Naive thymus-derived CD8-positive, alpha-beta T cell (primary cell): ENCODE measurements around the gene VAMP4. TPM values are rescaled to one million over a fixed set of nuclear protein-coding genes. Genes with fewer than 3 reads are reported as not detected.
A peak's percentile ranks its signal among the peaks of the same experiment; 100 is the strongest.
"Not testable (repeated sequence)": the region's sequence is repeated elsewhere in the genome, so short reads cannot be mapped to it uniquely, and the experiment has no call there.

Source experiments
- ATAC-seq, 2 donors: fragments of 150-1000 bp; cut with Tn5 transposase in 1 of 2; sonication (Bioruptor Pico), chemical (Tn5 transposase) in 1 of 2; 1 replicate in 1 of 2; 2 replicates in 1 of 2; pipeline ENCODE4 v1.10.0; 2021; ENCODE audit warnings: mild to moderate bottlenecking in 2 of 2, moderate library complexity in 2 of 2
- POLR2A ChIA-PET: fragments of 350-600 bp; sonication (Branson Sonifier 250); formaldehyde crosslinking; loops from one replicate; lab custom pipeline; 2021; ENCODE audit warnings: antibody characterized with exemption; lab: Charles Lee
- DNase-seq, 10 donors: peaks; one replicate each; pipeline versions ENCODE4 v3.0.0 to v3.0.0-alpha.2; 2020 to 2022
- H3K27ac Mint-ChIP-seq, 10 donors: one replicate each; pipeline ENCODE4 v1.8.0; 2020 to 2022; ENCODE audit warnings: mild to moderate bottlenecking in 10 of 10, mixed read lengths in 10 of 10, moderate library complexity in 4 of 10, inconsistent platforms in 1 of 10
- H3K27me3 Mint-ChIP-seq, 5 donors: one replicate each; pipeline ENCODE4 v1.8.0; 2021 to 2022; ENCODE audit warnings: mixed read lengths in 5 of 5
- H3K36me3 Mint-ChIP-seq, 3 donors: one replicate each; pipeline ENCODE4 v1.8.0; 2020 to 2022; ENCODE audit warnings: mixed read lengths in 3 of 3, mild to moderate bottlenecking in 2 of 3, inconsistent platforms in 1 of 3
- H3K4me1 Mint-ChIP-seq, 4 donors: one replicate each; pipeline ENCODE4 v1.8.0; 2021 to 2022; ENCODE audit warnings: mixed read lengths in 4 of 4
- H3K4me3 Mint-ChIP-seq, 10 donors: one replicate each; pipeline ENCODE4 v1.8.0; 2020 to 2022; ENCODE audit warnings: mild to moderate bottlenecking in 10 of 10, mixed read lengths in 10 of 10, moderate library complexity in 6 of 10, inconsistent platforms in 1 of 10
- H3K9me3 Mint-ChIP-seq, 9 donors: one replicate each; pipeline ENCODE4 v1.8.0; 2020 to 2022; ENCODE audit warnings: mixed read lengths in 9 of 9, mild to moderate bottlenecking in 3 of 9, inconsistent platforms in 1 of 9, moderate library complexity in 1 of 9
- polyA plus RNA-seq, 3 donors: library from polyadenylated mRNA; unstranded; fragments of 300-500 nt; fragmentation: Illumina TruSeq; gene quantifications; one replicate each; pipeline ENCODE4 v1.2.3, GENCODE V29; 2021
- total RNA-seq, 8 experiments: library from RNA in 2 of 8; stranded (reverse) in 2 of 8; gene quantifications; one replicate each; pipeline ENCODE4 v1.2.3 and lab custom pipeline; 2021 to 2026

The VAMP4 gene
- total and polyA plus RNA-seq, 5 experiments from 2014 or later, result 18.3 to 28.0 (median 19.9) TPM

DNA sequence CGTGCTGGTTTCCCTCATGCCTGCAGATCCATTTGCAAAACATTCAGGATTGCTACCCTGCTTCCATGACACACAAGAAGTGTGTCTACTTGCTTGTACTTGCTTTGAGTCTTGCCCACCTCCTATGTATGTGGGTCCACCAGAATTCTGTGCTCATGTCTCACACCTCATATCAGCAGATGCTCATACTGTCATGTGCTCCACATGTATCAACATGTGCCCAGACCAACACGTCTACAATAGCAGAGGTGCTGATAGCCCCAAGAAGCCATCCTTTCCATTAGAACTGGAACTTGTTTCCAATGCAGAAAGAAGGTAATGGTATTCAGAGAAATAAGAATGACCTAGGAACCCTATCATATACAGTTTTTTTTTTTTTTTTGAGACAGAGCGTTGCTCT, 61.5 kb downstream of the VAMP4 start:
- no peak for DNase-seq
- no peak for ATAC-seq
- Mint-ChIP-seq H3K9me3 (peaks cover 0 to 14% (median 4%) of the 10 kb centered on the region in 9 donors), H3K4me1 (no peaks in the 10 kb centered on the region), H3K4me3 (no peak overlapping the region), H3K36me3 (peaks cover 0 to 5% (median 2%) of the 10 kb centered on the region in 3 donors), H3K27ac (no peak overlapping the region), H3K27me3 (peaks cover 1 to 10% (median 8%) of the 10 kb centered on the region in 5 donors)
- POLR2A ChIA-PET, result no interaction called here

DNA sequence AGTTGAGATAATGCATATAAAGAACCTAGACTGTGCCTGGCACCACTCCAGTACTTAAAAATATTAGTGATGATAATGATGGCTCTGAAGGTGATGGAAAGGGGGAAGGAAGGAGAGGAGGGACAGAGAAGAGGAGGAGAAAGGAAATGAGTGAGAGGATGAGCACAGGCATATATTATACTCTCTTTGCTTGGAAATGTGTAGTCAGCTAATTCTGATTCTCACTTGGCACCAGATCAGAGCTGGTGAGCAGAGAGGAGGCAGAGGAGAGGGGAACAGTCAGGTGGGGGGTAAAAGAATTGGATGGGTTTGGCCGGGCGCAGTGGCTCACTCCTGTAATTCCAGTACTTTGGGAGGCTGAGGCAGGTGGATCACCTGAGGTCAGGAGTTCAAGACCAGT, 65.0 kb downstream of the VAMP4 start:
- Mint-ChIP-seq H3K4me3 (no peak overlapping the region), H3K27ac (no peak overlapping the region), H3K27me3 (peaks cover 0 to 6% (median 4%) of the 10 kb centered on the region in 5 donors), H3K36me3 (peaks cover 0 to under 1% (median 0%) of the 10 kb centered on the region in 3 donors), H3K9me3 (peaks cover 0 to 1% (median 0%) of the 10 kb centered on the region in 9 donors), H3K4me1 (no peaks in the 10 kb centered on the region)
- no peak for DNase-seq
- POLR2A ChIA-PET, result interaction anchor here (0.7 kb wide), 1 partner anchor 796 kb away, joined by 4 read pairs; no protein-coding TSS in a partner anchor
- no peak for ATAC-seq

DNA sequence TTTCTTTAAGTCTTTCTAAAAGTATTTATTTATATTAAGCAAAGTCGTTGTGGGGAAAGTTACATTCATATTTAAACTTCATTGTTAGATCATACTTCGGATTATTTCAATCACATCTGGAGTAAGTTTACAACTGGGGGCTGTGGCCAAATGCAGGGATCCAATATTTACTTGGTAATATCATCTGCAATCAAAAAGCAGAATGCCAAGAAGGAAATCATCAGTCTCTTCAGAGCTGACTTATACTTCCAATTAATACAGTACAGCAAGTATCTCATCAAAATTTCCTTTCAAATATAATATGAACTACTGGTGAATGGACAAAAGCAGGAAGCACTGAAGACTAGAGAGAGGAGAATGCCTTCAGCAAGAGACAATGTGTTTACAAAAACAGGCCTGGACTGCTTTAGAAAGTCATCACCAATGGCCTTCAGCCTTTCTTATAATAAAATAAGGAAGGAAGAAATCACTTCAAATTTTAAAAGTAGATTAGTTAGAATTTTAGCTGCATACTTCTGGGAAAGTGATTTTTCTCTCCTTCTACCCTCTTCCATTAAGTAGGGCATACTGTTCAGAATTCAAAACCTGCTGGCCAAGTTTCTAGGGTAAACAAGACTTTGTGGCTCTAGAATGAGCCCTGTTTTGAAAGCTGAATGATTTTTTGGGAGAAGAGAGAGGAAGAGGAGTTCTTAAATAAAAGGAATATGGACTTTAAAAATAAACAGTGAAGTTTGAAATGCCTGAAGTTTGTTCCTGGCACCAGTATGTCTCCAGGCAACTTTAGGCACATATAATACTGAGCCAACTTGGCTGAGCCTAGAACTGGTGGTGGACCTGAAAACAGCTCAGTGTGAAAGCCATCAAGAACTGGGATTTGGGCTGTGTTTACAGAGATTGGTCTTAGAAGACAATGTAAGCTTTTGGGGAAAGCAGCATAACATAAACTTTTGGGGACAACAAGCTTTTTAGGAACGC, 67.1 kb downstream of the VAMP4 start:
- Mint-ChIP-seq H3K36me3 (peaks cover 0 to 3% (median 0%) of the 10 kb centered on the region in 3 donors), H3K9me3 (peaks cover 0 to 2% (median 0%) of the 10 kb centered on the region in 9 donors), H3K27me3 (peaks cover 0 to 8% (median 6%) of the 10 kb centered on the region in 5 donors), H3K4me1 (no peaks in the 10 kb centered on the region), H3K4me3 (no peak overlapping the region), H3K27ac (no peak overlapping the region)
- no peak for DNase-seq
- ATAC-seq, result no peak
- POLR2A ChIA-PET, result no interaction called here

DNA sequence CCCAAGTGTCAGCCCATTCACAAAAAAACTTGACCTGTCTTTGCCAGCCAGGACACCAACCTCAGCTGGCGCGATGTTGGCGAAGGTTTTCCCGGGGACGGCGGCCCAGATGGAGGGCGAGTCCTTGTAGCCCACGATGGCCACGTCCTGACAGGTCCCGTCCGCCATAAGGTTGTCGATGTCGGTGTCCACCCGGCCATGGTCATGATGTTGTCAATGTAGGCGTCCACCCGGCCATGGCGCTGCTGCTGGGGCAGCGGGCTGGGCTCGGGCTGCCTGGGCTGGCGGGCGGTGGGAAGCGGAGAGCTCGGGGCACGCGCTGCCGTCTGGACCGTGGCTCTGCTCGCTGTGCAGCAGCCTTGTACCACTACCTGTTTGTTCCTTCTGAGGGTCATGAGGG, 71.1 kb downstream of the VAMP4 start:
- no peak for ATAC-seq
- no peaks in the 10 kb centered on the region for H3K4me1 Mint-ChIP-seq
- POLR2A ChIA-PET, result no interaction called here
- no peak for DNase-seq
- peaks cover 0 to 3% (median 0%) of the 10 kb centered on the region in 3 donors for H3K36me3 Mint-ChIP-seq
- no peak overlapping the region for H3K27ac Mint-ChIP-seq
- H3K9me3 Mint-ChIP-seq, result peaks cover 0 to 2% (median 0%) of the 10 kb centered on the region in 9 donors
- no peak overlapping the region for H3K4me3 Mint-ChIP-seq
- peaks cover 0 to 9% (median 4%) of the 10 kb centered on the region in 5 donors for H3K27me3 Mint-ChIP-seq

DNA sequence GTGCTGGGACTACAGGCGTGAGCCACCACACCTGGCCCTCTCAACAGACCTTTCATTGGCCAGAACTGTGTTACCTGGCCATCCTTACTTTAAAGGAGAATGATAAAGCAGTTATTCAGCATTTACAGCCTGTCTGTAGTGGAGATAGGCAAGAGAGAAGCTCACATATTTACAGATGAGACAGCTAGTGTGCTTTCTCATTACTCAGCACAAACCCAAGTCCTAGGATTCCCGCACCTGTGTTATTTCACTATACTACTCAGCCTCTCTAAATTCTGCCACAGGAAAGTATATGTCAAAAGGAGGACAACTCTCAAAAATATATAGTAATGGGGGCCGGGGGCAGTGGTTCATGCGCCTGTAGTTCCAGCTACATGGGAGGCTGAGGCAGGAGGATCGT, 73.5 kb downstream of the VAMP4 start:
- H3K27ac Mint-ChIP-seq, result no peak overlapping the region
- peaks cover 0 to 3% (median 0%) of the 10 kb centered on the region in 3 donors for H3K36me3 Mint-ChIP-seq
- H3K4me1 Mint-ChIP-seq, result no peaks in the 10 kb centered on the region
- no peak for ATAC-seq
- DNase-seq, result no peak
- POLR2A ChIA-PET, result no interaction called here
- peaks cover 0 to 9% (median 3%) of the 10 kb centered on the region in 5 donors for H3K27me3 Mint-ChIP-seq
- H3K4me3 Mint-ChIP-seq, result no peak overlapping the region
- peaks cover 0 to 2% (median 0%) of the 10 kb centered on the region in 9 donors for H3K9me3 Mint-ChIP-seq

DNA sequence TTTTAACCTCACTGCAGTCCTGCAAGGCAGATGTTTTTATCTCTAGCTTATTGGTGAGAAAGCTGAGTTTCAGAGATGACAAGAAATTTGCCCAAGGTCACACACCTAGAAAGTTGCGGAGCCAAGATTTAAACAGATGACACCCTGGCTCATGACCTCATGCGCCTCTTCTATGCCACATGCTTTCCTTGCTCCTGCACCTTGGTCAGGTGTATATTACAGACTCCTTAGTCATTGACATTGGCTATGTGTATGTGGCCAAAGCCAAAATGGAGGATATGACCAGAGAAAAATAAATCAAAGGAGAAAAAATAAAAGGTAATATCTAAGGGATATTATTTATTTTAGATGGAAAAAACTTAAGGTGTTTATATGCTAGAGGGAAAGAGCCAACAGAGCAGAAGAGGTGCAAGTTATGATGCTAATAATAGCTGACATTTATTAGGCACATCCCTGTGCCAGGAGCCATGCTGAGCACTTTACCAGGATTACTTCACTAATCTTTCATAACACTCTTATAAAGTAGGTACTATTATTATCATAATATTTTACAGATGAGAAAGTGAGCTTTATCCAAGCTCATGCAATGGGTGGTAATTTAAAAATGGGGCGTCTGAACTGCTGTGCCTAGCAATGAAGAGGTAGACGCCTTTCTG, 75.6 kb downstream of the VAMP4 start:
- Mint-ChIP-seq H3K4me3 (no peak overlapping the region), H3K4me1 (no peaks in the 10 kb centered on the region), H3K27me3 (peaks cover 0 to 9% (median 0%) of the 10 kb centered on the region in 5 donors), H3K36me3 (no peaks in the 10 kb centered on the region), H3K27ac (no peak overlapping the region), H3K9me3 (no peaks in the 10 kb centered on the region)
- ATAC-seq (no peak), DNase-seq (no peak)
- POLR2A ChIA-PET, result no interaction called here

DNA sequence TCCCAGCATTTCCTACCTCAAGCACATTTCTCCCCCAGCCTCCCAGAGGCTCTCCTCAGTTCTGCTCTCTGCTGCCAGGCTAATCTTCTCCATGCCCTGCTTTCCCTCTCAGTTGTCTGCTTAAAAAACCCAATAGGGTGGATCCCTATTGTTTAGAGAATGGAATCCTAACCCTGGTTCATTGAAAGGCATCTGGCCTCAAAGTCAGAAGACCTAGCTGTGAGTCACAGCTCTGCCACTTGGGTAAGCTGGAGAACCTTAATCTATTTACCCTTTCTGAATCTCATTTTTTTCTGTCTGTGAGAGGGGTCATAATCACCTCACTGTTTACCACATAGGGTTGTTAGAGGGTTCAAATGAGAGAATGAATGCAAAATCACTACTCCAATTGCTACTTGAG, 76.9 kb downstream of the VAMP4 start:
- Mint-ChIP-seq H3K36me3 (no peaks in the 10 kb centered on the region), H3K27ac (peak overlapping the region in 1 of 10 donors; percentile 33), H3K27me3 (peaks cover 0 to 4% (median 0%) of the 10 kb centered on the region in 5 donors), H3K4me3 (no peak overlapping the region), H3K4me1 (no peaks in the 10 kb centered on the region), H3K9me3 (no peaks in the 10 kb centered on the region)
- POLR2A ChIA-PET, result no interaction called here
- ATAC-seq (no peak), DNase-seq (no peak)

DNA sequence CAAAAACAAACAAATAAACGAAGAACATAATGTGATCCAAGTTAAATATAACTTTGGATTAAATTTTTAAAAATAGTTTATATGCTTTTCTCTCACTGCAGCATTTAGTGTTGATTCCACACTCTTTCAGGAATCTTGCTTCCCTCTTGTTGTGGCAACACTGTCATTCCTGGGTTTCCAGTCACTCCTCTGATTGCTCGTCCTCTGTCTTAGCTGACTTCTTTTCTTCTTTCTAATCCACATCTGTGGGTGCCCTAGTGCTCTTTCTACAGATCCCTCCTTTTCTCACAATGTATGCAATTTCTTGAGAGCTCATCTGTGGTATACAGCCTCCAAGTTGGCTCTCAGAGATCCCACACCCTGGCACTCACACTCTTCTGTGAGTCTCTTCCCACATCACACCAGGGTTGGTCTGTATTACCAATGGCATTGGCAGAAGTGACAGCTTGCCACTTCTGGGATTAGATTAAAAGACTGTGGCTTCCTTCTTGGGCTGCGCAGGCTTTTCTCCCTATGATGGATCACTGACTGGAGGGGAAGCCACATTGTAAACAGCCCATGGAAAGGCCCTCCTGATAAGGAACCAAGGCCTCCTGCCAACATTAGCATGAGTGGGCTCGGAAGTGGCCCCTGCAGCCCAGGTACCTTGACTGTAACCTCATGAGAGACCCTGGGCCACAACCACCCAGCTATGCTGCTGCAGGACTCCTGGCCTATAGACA, 77.8 kb downstream of the VAMP4 start:
- no peak for DNase-seq
- no peak for ATAC-seq
- no peaks in the 10 kb centered on the region for H3K9me3 Mint-ChIP-seq
- no peaks in the 10 kb centered on the region for H3K36me3 Mint-ChIP-seq
- H3K27ac Mint-ChIP-seq, result no peak overlapping the region
- POLR2A ChIA-PET, result no interaction called here
- H3K4me1 Mint-ChIP-seq, result no peaks in the 10 kb centered on the region
- no peak overlapping the region for H3K4me3 Mint-ChIP-seq
- peaks cover 0 to 2% (median 0%) of the 10 kb centered on the region in 5 donors for H3K27me3 Mint-ChIP-seq

DNA sequence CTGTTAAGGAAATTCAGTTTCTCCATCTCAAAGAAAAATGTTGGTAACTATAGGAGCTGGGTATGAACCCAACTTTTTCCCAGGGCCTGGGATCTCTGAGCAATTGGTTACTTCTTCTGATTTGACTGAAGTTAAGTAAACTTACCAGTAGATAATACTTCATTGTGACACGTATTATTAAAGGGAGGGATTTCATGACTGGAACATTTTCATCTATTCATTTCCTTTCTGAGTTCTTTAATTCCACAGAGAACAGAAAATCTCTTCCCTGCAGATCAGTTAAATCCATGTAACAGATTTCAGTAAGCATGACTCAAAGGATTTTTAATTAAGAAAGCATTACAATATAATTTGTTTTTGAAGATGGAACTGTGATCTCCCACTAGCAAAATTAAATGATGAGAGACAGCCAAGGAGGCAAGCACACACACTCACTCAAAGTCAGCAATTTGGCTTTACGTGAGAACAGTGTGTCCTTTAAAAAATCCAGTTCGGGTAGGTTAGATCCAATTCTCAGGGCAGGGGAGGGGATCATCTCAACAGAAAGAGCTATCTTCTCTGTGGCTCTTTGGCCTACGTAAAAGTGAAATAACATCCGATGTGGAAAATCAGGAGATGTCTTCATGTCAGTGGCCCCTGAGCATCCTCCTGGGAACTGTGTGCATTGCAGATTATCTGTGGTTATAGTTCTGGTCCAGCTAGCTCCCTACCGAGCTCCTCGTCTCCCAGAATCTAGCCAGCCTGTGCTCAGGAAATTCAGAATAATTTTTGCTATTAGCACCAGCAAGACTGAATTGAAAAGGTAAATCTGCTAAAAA, 78.6 kb downstream of the VAMP4 start:
- ATAC-seq (no peak), DNase-seq (no peak)
- H3K27ac Mint-ChIP-seq, result no peak overlapping the region
- no peaks in the 10 kb centered on the region for H3K36me3 Mint-ChIP-seq
- POLR2A ChIA-PET, result no interaction called here
- H3K4me1 Mint-ChIP-seq, result no peaks in the 10 kb centered on the region
- H3K27me3 Mint-ChIP-seq, result peaks cover 0 to 1% (median 0%) of the 10 kb centered on the region in 5 donors
- no peaks in the 10 kb centered on the region for H3K9me3 Mint-ChIP-seq
- no peak overlapping the region for H3K4me3 Mint-ChIP-seq

DNA sequence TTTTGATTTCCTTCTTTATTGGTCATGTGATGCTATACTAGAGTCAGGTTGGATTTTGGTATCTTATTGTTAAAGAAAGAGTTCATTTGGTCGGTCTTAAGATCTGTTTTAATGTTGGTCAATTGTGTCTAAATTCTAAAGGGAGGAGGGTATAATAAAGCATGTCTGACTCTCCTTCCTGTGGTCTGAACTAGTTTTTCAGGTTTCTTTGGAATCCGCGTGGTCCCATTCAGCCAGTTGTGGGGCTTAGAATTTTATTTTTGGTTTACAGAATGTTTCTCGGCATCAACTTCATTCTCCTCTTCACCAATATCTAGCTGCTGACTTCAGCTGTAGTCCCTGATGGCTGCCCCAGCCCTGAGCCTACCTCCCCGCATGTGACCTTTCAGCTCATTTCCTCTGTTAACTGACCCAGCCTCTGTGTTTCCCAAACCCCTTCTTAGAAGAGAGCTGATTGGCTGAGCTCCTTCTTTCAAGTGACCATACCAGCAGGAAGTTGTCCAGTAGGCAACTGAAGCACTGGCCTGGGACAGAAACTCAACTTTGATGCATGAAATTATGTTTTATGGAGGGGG, 80.7 kb downstream of the VAMP4 start:
- Mint-ChIP-seq H3K9me3 (no peaks in the 10 kb centered on the region), H3K36me3 (no peaks in the 10 kb centered on the region), H3K4me1 (no peaks in the 10 kb centered on the region), H3K27ac (no peak overlapping the region), H3K27me3 (peaks cover 0 to 10% (median 5%) of the 10 kb centered on the region in 5 donors), H3K4me3 (no peak overlapping the region)
- DNase-seq (no peak), ATAC-seq (no peak)
- POLR2A ChIA-PET, result no interaction called here

DNA sequence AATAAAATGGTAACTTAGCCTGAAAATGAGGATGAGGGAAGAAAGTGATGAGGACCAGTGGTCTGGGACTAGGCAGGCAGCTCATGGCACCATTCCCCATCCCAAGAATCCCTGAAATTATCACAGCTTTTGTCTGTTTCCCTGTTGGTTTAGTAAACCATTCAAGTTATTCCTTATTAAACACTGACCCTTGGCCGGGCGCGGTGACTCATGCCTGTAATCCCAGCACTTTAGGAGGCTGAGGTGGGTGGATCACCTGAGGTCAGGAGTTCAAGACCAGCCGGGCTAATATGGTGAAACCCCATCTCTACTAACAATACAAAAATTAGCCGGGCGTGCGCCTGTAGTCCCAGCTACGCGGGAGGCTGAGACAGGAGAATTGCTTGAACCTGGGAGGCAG, 85.7 kb downstream of the VAMP4 start:
- H3K4me3 Mint-ChIP-seq, H3K27ac Mint-ChIP-seq, H3K36me3 Mint-ChIP-seq, DNase-seq, POLR2A ChIA-PET, ATAC-seq, H3K9me3 Mint-ChIP-seq: not testable (repeated sequence)
- Mint-ChIP-seq H3K27me3 (peaks cover 8 to 50% (median 18%) of the 10 kb centered on the region in 5 donors), H3K4me1 (peaks cover 6 to 10% (median 10%) of the 10 kb centered on the region in 4 donors)
